Gastrocnemius medialis (tissue), 4 donors: ENCODE measurements around the gene PPIE.

Experiments
- CTCF ChIP-seq, 5 experiments: fragments of 450-650 bp in 3 of 5; fragments of 200-600 bp in 2 of 5; sonication (generic) in 2 of 5; IDR thresholded peaks in 4 of 5; conservative IDR thresholded peaks in 1 of 5; 1 replicate in 4 of 5; 2 replicates in 1 of 5; pipeline ENCODE4 v1.5.1; 2016 to 2019; ENCODE audit warnings: antibody characterized with exemption in 5 of 5, mild to moderate bottlenecking in 3 of 5, moderate library complexity in 3 of 5
- POLR2A ChIP-seq, 2 donors: fragments of 450-650 bp; IDR thresholded peaks; one replicate each; pipeline ENCODE4 v1.6.1; 2017; ENCODE audit warnings: antibody characterized with exemption in 2 of 2, mild to moderate bottlenecking in 2 of 2, moderate library complexity in 2 of 2

GRCh38 chr1:39696448-39696847 is 42.2 kb upstream of the PPIE start:
- TF ChIP-seq CTCF (IDR thresholded peaks at IDR 0.05 in 4 of 5, conservative IDR thresholded peaks at IDR 0.05 in 1 of 5) (no peak), POLR2A (IDR thresholded peaks at IDR 0.05) (no peak)
